Mammary epithelial cell (primary cell): ENCODE results near the gene TMEM132C.

Experiments used
- EZH2 ChIP-seq: IDR thresholded peaks from 2 replicates; pipeline ENCODE4 v1.6.1; 2012; ENCODE audit warnings: low read length, inconsistent platforms, borderline replicate concordance
- TF ChIP-seq, protein P1 (sequence below), 2 donors: IDR thresholded peaks in 1 of 2; conservative IDR thresholded peaks in 1 of 2; 2 replicates each; pipeline ENCODE4 v1.5.1; 2011 to 2012; ENCODE audit warnings: inconsistent platforms in 2 of 2, low read length in 2 of 2, mild to moderate bottlenecking in 2 of 2, control low read depth in 1 of 2, low read depth in 1 of 2; ENCODE audit not compliant: insufficient read depth in 1 of 2; ENCODE audit errors: extremely low read depth in 1 of 2

DNA sequence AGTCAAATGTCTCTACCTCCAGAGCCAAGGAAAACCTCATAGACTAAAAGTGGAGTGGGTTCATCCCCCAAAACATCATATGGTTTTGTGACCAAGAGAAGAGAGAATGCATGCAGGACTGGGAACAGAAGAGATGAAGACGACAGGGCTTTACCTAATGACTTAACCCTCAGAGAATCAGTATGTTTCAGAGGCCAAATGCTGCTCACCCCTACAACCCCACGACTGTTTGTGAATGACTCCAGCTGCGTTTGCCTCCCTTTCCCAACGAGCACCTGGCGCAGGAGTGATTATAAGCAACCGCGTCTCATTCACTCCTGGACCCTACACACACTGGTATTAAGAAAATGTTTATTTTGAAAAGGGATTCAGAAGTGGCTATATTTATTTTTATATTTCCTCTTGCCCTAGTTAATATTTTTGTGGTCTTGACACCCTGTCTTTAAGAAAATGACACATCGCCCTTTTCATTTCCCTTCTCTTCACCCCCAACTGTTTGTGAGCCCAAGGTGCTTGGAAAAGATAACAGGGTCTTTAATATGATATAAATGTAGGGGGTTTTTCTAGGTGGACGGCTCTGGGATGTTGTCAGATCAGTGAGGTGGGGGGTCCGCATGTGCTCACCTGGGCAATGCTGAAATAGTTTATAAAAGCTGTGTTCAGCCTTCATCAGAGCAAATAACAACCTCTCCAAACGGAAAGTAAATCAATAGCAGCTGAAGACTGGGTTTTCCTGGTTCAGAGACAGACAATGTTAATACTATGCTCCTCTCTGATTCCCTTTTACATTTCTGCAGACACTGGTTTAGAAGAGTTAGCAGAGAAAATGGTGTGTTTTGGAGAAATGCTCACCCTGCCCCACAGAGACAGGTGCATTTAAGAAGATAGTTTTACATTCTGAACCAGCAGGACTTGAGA is 479.1 kb downstream of the TMEM132C start:
- no peak for TF ChIP-seq EZH2
- TF ChIP-seq, protein P1, sequence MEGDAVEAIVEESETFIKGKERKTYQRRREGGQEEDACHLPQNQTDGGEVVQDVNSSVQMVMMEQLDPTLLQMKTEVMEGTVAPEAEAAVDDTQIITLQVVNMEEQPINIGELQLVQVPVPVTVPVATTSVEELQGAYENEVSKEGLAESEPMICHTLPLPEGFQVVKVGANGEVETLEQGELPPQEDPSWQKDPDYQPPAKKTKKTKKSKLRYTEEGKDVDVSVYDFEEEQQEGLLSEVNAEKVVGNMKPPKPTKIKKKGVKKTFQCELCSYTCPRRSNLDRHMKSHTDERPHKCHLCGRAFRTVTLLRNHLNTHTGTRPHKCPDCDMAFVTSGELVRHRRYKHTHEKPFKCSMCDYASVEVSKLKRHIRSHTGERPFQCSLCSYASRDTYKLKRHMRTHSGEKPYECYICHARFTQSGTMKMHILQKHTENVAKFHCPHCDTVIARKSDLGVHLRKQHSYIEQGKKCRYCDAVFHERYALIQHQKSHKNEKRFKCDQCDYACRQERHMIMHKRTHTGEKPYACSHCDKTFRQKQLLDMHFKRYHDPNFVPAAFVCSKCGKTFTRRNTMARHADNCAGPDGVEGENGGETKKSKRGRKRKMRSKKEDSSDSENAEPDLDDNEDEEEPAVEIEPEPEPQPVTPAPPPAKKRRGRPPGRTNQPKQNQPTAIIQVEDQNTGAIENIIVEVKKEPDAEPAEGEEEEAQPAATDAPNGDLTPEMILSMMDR (conservative IDR thresholded peaks at IDR 0.05 in 1 of 2, IDR thresholded peaks at IDR 0.05 in 1 of 2; ENCODE audit: extremely low read depth in 1 of 2, insufficient read depth in 1 of 2, low read depth in 1 of 2, low read length in 2 of 2): no peak
